ENCODE data around the gene TGFB1.

Gene TGFB1

GRCh38 chr19:41319500-41320184 is 34.1 kb downstream of the TGFB1 start:
- DNase-seq: no peak

- no peak for DNase-seq
Observed at GRCh38 chr19:41318696-41319499, 34.8 kb downstream of the TGFB1 start.

- no peak for DNase-seq
Observed at GRCh38 chr19:41316306-41316920, 37.3 kb downstream of the TGFB1 start.

GRCh38 chr19:41311613-41312012 is 42.1 kb downstream of the TGFB1 start:
- DNase-seq: no peak

GRCh38 chr19:41311072-41311471 is 42.6 kb downstream of the TGFB1 start:
- no peak for DNase-seq

GRCh38 chr19:41310033-41310831 is 43.5 kb downstream of the TGFB1 start, which contains the start of gene CCDC97:
Gene CCDC97 (plus strand): TSS chr19:41310172. CDS start chr19:41310311, 139 bp downstream.
- DNase-seq: peak; percentile 84

GRCh38 chr19:41309180-41310032 is 44.3 kb downstream of the TGFB1 start:
- peak; percentile 14 for DNase-seq

- DNase-seq: peak; percentile 76
Observed at GRCh38 chr19:41308450-41309179, 45.1 kb downstream of the TGFB1 start.

- no peak for DNase-seq
Observed at GRCh38 chr19:41307954-41308449, 45.7 kb downstream of the TGFB1 start.

GRCh38 chr19:41307090-41307875 is 46.4 kb downstream of the TGFB1 start:
- DNase-seq: no peak

- no peak for DNase-seq
Observed at GRCh38 chr19:41305927-41306793, 47.6 kb downstream of the TGFB1 start.

GRCh38 chr19:41304706-41305483 is 48.8 kb downstream of the TGFB1 start:
- DNase-seq: no peak

- DNase-seq: no peak
Observed at GRCh38 chr19:41303954-41304353, 49.8 kb downstream of the TGFB1 start.

GRCh38 chr19:41302624-41303351 is 50.9 kb downstream of the TGFB1 start:
- DNase-seq: no peak

GRCh38 chr19:41300555-41300954 is 53.2 kb downstream of the TGFB1 start:
- DNase-seq: no peak

GRCh38 chr19:41299755-41300089 is 54.0 kb downstream of the TGFB1 start:
- no peak for DNase-seq

GRCh38 chr19:41299046-41299754 is 54.5 kb downstream of the TGFB1 start:
- no peak for DNase-seq
